ENCODE results near the gene ADAM12. TPM values are rescaled to one million over a fixed set of nuclear protein-coding genes. Genes with fewer than 3 reads are reported as not detected.

The ADAM12 gene
- total RNA-seq, 2 donors from 2014 or later: under 0.01 to 0.52 TPM

DNA sequence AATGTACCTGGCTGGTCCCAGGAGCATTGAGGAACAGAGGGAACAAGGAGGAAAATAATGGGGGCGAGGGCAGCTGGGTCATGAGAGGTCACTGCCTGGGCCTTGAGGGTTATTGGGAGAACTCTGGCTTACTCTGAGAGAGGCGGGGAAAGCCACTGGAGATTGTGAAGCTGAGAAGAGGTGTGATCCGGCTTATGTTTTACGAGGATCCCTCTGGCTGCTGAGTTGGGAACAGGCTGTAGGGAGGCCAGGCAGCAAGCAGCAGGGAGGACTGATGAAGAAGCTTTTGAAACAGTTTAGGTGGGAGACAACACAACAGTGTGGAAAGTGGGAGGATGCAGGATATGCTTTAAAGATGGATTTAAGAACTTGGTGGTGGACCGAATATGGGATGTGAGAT lies 404.6 kb downstream of the ADAM12 start:
- H3K4me1 ChIP-seq: no peaks in the 10 kb centered on the region
- DNase-seq: no peak
- intact Hi-C loops (cut with DNase I): loop anchor here (5.0 kb wide), 1 partner anchor 519 kb away; no protein-coding TSS in a partner anchor
- WGBS, 2 donors: 88 to 98% methylated on average over 5 of the region's 5 CpGs
- TF ChIP-seq POLR2A (IDR thresholded peaks at IDR 0.05): no peak
- TF ChIP-seq, protein P1, sequence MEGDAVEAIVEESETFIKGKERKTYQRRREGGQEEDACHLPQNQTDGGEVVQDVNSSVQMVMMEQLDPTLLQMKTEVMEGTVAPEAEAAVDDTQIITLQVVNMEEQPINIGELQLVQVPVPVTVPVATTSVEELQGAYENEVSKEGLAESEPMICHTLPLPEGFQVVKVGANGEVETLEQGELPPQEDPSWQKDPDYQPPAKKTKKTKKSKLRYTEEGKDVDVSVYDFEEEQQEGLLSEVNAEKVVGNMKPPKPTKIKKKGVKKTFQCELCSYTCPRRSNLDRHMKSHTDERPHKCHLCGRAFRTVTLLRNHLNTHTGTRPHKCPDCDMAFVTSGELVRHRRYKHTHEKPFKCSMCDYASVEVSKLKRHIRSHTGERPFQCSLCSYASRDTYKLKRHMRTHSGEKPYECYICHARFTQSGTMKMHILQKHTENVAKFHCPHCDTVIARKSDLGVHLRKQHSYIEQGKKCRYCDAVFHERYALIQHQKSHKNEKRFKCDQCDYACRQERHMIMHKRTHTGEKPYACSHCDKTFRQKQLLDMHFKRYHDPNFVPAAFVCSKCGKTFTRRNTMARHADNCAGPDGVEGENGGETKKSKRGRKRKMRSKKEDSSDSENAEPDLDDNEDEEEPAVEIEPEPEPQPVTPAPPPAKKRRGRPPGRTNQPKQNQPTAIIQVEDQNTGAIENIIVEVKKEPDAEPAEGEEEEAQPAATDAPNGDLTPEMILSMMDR (IDR thresholded peaks at IDR 0.05): no peak
- ATAC-seq: no peak
- H3K9me3 ChIP-seq: no peaks in the 10 kb centered on the region
- no peak overlapping the region for H3K4me3 ChIP-seq
- H3K27ac ChIP-seq: no peak overlapping the region
- H3K36me3 ChIP-seq (replicated peaks in 1 of 2; ENCODE audit: insufficient read depth in 1 of 2, low read depth in 2 of 2): no peaks in the 10 kb centered on the region
- H3K27me3 ChIP-seq: no peaks in the 10 kb centered on the region

GRCh38 chr10:125983161-125983560 lies 405.1 kb downstream of the ADAM12 start:
- intact Hi-C loops (cut with DNase I): loop anchor here (5.0 kb wide), 1 partner anchor 519 kb away; no protein-coding TSS in a partner anchor
- H3K36me3 ChIP-seq (replicated peaks in 1 of 2; ENCODE audit: insufficient read depth in 1 of 2, low read depth in 2 of 2): no peaks in the 10 kb centered on the region
- no peak for TF ChIP-seq POLR2A (IDR thresholded peaks at IDR 0.05)
- TF ChIP-seq, protein P1 (IDR thresholded peaks at IDR 0.05): no peak
- DNase-seq (no peak), ATAC-seq (no peak)
- H3K4me1 ChIP-seq: no peaks in the 10 kb centered on the region
- 68 to 87% methylated on average over 6 of the region's 6 CpGs for WGBS, 2 donors
- no peak overlapping the region for H3K27ac ChIP-seq
- H3K27me3 ChIP-seq: no peaks in the 10 kb centered on the region
- no peak overlapping the region for H3K4me3 ChIP-seq
- no peaks in the 10 kb centered on the region for H3K9me3 ChIP-seq

GRCh38 chr10:125982260-125982948 lies 405.9 kb downstream of the ADAM12 start:
- 8% methylated on average over 5 to 6 of the region's 6 CpGs for WGBS, 2 donors
- intact Hi-C loops (cut with DNase I): loop anchor here (5.0 kb wide), 1 partner anchor 520 kb away; no protein-coding TSS in a partner anchor
- no peaks in the 10 kb centered on the region for H3K4me1 ChIP-seq
- H3K27ac ChIP-seq: no peak overlapping the region
- H3K27me3 ChIP-seq: no peaks in the 10 kb centered on the region
- TF ChIP-seq POLR2A (IDR thresholded peaks at IDR 0.05): no peak
- TF ChIP-seq, protein P1 (IDR thresholded peaks at IDR 0.05): peak in 6 of 7 experiments; percentile 53 to 81 (median 74)
- peak; percentile 62 for ATAC-seq
- no peaks in the 10 kb centered on the region for H3K9me3 ChIP-seq
- DNase-seq: peak in 3 of 4 donors; percentile 43 to 57 (median 45)
- H3K4me3 ChIP-seq: no peak overlapping the region
- H3K36me3 ChIP-seq (replicated peaks in 1 of 2; ENCODE audit: insufficient read depth in 1 of 2, low read depth in 2 of 2): no peaks in the 10 kb centered on the region

GRCh38 chr10:125980521-125981035 lies 407.7 kb downstream of the ADAM12 start:
- Histone ChIP-seq H3K36me3 (replicated peaks in 1 of 2; ENCODE audit: insufficient read depth in 1 of 2, low read depth in 2 of 2) (no peaks in the 10 kb centered on the region), H3K4me3 (no peak overlapping the region), H3K27ac (no peak overlapping the region), H3K27me3 (no peaks in the 10 kb centered on the region), H3K4me1 (no peaks in the 10 kb centered on the region), H3K9me3 (no peaks in the 10 kb centered on the region)
- ATAC-seq (no peak), DNase-seq (no peak)
- TF ChIP-seq, protein P1 (IDR thresholded peaks at IDR 0.05): no peak
- no peak for TF ChIP-seq POLR2A (IDR thresholded peaks at IDR 0.05)
- 65 to 87% methylated on average over 6 of the region's 6 CpGs for WGBS, 2 donors
- intact Hi-C loops (cut with DNase I): loop anchor here (5.0 kb wide), 1 partner anchor 522 kb away; no protein-coding TSS in a partner anchor
